ENCODE data around the gene PGA3.
"Not testable (repeated sequence)": the region's sequence is repeated elsewhere in the genome, so short reads cannot be mapped to it uniquely, and the experiment has no call there.

The PGA3 gene

DNA sequence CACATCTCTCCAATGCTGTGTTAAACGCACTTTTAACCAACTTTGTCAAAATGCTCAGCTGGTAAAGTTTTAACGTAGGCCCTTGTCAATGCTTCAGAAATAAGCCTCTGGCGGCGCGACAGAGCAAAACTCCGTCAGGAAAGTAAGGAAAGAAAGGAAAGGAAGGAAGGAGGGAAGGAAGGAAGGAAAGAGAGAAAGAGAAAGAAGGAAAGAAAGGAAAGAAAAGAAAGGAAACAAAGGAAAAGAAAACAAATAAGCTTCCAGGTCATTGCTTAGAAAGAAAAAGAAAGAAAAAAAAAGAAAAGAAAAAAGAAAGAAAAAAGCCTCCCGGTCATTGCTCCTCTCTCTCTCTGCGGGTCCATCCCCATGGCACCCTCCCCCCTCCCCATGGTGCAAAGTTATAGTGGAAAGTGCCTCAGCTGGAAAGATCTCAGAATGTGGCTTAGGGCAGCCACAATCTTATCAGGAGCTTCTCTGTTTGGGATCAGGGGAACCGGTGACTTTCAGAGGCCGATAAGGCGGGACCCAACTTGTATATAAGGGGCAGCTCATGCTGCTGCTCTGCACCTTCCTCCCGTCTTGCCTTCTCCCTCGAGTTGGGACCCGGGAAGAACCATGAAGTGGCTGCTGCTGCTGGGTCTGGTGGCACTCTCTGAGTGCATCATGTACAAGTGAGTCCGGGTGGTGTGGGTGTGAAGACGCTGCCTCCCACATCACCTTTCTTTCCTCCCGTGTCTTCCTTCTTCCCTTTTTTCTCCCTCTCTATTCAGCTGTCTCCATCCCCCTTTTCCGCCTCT is at the start of gene PGA3:
Gene PGA3 (plus strand): TSS at position 566 of the 797 bp plus-strand sequence. CDS start 50 bp downstream, at position 616.
- in situ Hi-C loops (cut with HindIII; ENCODE audit: low sequenced_read_pairs); H3K4me3 ChIP-seq (ENCODE audit: low read depth, low read length); DNase-seq (ENCODE audit: low read depth): not testable (repeated sequence)

DNA sequence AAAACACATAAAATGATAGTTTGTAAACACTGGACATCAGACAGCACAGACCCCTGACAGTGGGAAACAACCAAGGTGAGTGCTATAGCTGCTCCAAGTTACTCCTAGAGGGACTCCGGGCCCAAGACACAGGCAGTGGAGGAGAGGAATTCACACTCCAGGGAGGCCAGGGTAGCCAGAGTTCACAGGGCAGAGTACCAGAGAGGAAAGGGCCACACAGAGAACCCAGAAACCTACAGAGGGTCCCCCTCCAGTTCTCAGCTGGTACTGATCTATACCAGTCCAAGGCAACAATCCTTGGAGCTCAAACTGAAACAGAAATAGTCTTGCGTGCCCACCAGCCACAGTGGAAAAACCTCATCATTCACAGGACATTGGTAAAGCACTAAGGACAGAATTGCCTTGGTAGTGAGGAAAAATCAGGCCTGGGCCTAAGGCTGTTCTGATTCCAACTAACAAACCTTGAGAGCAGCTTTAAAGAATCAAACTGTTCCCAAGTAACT is 49.7 kb upstream of the PGA3 start:
- TF ChIP-seq, protein P1, sequence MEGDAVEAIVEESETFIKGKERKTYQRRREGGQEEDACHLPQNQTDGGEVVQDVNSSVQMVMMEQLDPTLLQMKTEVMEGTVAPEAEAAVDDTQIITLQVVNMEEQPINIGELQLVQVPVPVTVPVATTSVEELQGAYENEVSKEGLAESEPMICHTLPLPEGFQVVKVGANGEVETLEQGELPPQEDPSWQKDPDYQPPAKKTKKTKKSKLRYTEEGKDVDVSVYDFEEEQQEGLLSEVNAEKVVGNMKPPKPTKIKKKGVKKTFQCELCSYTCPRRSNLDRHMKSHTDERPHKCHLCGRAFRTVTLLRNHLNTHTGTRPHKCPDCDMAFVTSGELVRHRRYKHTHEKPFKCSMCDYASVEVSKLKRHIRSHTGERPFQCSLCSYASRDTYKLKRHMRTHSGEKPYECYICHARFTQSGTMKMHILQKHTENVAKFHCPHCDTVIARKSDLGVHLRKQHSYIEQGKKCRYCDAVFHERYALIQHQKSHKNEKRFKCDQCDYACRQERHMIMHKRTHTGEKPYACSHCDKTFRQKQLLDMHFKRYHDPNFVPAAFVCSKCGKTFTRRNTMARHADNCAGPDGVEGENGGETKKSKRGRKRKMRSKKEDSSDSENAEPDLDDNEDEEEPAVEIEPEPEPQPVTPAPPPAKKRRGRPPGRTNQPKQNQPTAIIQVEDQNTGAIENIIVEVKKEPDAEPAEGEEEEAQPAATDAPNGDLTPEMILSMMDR (IDR thresholded peaks at IDR 0.05; ENCODE audit: low read depth, low read length, missing control alignments), result peak; percentile 14
- DNase-seq (ENCODE audit: low read depth), result no peak
- H3K4me3 ChIP-seq (ENCODE audit: low read depth, low read length), result no peak overlapping the region
- in situ Hi-C loops (cut with HindIII; ENCODE audit: low sequenced_read_pairs), result no loop called here

DNA sequence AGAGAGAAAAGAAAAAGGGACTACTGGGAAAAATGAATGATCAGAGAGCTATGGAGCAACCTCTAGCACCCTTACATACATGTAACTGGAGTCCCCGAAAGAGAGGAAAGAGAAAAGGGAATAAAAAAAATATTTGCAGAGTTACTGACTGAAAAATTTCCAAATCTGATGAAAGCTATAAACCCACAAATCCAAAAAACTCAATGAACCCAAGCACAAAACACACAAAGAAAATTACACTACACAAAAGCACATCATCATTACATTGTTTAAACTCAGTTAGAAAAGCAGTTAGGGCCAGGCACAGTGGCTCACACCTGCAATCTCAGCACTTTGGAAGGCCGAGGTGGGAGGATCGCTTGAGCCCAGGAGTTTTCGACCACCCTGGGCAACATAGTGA is 48.8 kb upstream of the PGA3 start:
- TF ChIP-seq, protein P1 (IDR thresholded peaks at IDR 0.05; ENCODE audit: low read depth, low read length, missing control alignments), result no peak
- H3K4me3 ChIP-seq (ENCODE audit: low read depth, low read length), result no peak overlapping the region
- no peak for DNase-seq (ENCODE audit: low read depth)
- in situ Hi-C loops (cut with HindIII; ENCODE audit: low sequenced_read_pairs), result no loop called here

DNA sequence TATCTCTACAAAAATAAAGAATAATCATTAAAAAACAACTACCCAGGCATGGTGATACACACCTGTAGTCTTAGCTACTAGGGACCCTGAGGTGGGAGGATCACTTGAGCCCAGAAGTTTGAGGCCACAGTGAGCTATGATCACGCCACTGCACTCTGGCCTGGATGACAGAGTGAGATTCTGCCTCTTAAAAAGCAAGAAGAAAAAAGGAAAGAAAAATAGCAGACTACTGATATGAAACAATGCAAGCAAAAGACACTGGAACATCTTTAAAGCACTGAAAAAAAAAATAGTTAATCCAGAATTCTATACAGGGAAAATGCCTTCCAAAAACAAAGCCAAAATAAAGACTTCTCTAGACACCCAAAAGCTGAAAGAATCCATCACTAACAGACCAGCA is 48.0 kb upstream of the PGA3 start:
- TF ChIP-seq, protein P1 (IDR thresholded peaks at IDR 0.05; ENCODE audit: low read depth, low read length, missing control alignments), result no peak
- no peak for DNase-seq (ENCODE audit: low read depth)
- in situ Hi-C loops (cut with HindIII; ENCODE audit: low sequenced_read_pairs), result no loop called here
- H3K4me3 ChIP-seq (ENCODE audit: low read depth, low read length), result no peak overlapping the region

DNA sequence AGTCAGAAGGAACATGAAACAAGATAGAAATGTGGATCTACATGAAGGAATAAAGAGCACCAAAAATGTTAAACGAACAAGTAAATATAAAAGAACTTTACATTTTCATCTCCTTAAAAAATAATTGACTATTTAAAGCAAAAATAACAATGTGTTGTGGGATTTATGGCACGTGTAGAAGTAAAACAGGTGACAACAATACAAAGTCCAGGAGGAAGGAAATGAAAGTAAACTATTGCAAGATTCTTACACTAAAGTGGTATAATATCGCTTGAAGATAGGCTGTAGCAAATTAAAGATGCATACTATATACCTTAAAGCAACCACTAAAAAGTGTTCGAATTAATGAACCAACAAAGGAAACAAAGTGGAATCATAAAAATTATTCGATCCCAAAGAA is 47.6 kb upstream of the PGA3 start:
- H3K4me3 ChIP-seq (ENCODE audit: low read depth, low read length), result no peak overlapping the region
- TF ChIP-seq, protein P1 (IDR thresholded peaks at IDR 0.05; ENCODE audit: low read depth, low read length, missing control alignments), result no peak
- DNase-seq (ENCODE audit: low read depth), result no peak
- in situ Hi-C loops (cut with HindIII; ENCODE audit: low sequenced_read_pairs), result no loop called here

DNA sequence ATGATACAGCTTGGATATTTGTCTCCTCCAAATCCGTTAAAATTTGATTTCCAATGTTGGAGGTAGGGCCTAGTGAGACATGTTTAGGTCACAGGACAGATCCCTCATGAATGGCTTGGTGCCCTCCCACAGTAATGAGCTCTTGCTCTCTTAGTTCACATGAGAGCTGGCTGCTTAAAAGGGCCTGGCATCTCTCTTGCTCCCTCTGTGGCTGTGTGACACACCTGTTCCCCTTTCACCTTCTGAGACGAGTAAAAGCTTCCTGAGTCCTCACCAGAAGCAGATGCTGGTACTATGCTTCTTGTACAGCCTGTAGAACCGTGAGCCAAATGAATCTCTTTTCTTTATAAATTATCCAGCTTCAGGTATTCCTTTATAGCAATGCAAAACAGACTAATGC is 45.6 kb upstream of the PGA3 start:
- TF ChIP-seq, protein P1 (IDR thresholded peaks at IDR 0.05; ENCODE audit: low read depth, low read length, missing control alignments), result no peak
- in situ Hi-C loops (cut with HindIII; ENCODE audit: low sequenced_read_pairs), result no loop called here
- no peak overlapping the region for H3K4me3 ChIP-seq (ENCODE audit: low read depth, low read length)
- DNase-seq (ENCODE audit: low read depth), result no peak

DNA sequence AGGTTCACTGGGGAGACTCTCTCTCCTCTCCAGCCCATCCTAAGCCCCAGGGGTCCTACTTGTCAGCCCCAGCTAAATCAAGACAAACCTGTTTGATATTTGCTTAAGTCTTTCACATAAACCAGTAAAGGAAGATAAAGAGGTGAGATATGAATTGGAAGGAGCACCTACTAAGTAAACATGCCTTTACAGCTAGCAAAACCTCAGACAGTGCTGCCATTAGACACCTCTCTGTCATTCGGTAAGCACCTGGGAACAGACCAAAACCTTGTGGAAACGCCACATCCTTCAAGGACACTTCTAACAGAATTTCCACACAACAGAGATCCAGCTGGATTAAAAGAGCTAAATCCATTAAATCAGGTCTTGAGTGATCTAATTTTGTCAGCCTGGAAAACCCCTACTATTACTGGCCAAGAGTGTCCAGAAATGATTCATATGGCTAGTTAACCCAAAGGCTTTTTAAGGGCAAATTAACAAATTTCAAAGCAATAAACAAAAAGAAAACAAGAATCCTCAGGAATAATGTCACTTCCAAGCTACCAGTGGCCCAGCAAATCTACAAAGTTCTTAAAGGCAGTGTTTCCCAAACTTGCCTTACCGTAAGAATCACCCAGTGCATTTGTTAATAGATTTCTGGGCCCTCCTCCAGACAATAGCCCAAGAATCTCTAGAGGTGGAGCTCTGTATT is 44.5 kb upstream of the PGA3 start:
- H3K4me3 ChIP-seq (ENCODE audit: low read depth, low read length), result no peak overlapping the region
- peak; percentile 29 for DNase-seq (ENCODE audit: low read depth)
- TF ChIP-seq, protein P1 (IDR thresholded peaks at IDR 0.05; ENCODE audit: low read depth, low read length, missing control alignments), result no peak
- in situ Hi-C loops (cut with HindIII; ENCODE audit: low sequenced_read_pairs), result no loop called here

All from astrocyte of the cerebellum (primary cell).